Body of pancreas (tissue), 4 donors: ENCODE data around the gene PTGDR.

Experiments used
- POLR2A ChIP-seq, 3 donors: fragments of 450-650 bp; IDR thresholded peaks; one replicate each; pipeline ENCODE4 v1.6.1; 2016; ENCODE audit warnings: antibody characterized with exemption in 3 of 3, mild to moderate bottlenecking in 2 of 3
- TF ChIP-seq, protein P1 (sequence below), 7 experiments: fragments of 450-650 bp in 4 of 7; fragments of 200-600 bp in 3 of 7; sonication (generic) in 3 of 7; IDR thresholded peaks; one replicate each; pipeline ENCODE4 v1.5.1; 2016 to 2019; ENCODE audit warnings: antibody characterized with exemption in 7 of 7

DNA sequence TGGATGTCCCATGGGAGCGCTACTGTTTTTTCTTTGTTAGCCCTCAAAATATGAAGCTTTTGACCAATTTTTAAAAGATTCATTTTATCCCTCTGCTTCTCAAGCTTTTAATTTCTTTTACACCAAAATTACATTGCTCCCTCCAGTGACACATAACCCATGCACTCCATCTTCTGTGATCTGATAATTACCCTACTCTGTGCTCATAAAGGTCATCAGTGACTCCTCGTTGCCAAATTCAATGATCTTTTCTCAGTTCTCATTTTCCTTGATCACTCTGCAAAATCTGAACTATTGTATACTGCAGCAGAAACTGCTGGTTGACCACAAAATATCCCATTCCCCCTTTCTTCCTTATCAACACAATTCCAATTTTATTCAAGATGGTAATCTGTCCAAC is 8.7 kb upstream of the PTGDR start:
- TF ChIP-seq, protein P1, sequence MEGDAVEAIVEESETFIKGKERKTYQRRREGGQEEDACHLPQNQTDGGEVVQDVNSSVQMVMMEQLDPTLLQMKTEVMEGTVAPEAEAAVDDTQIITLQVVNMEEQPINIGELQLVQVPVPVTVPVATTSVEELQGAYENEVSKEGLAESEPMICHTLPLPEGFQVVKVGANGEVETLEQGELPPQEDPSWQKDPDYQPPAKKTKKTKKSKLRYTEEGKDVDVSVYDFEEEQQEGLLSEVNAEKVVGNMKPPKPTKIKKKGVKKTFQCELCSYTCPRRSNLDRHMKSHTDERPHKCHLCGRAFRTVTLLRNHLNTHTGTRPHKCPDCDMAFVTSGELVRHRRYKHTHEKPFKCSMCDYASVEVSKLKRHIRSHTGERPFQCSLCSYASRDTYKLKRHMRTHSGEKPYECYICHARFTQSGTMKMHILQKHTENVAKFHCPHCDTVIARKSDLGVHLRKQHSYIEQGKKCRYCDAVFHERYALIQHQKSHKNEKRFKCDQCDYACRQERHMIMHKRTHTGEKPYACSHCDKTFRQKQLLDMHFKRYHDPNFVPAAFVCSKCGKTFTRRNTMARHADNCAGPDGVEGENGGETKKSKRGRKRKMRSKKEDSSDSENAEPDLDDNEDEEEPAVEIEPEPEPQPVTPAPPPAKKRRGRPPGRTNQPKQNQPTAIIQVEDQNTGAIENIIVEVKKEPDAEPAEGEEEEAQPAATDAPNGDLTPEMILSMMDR (IDR thresholded peaks at IDR 0.05): no peak
- no peak for TF ChIP-seq POLR2A (IDR thresholded peaks at IDR 0.05)
